SK-N-SH (cell line): ENCODE data around the gene TUBGCP3. TPM values are rescaled to one million over a fixed set of nuclear protein-coding genes. Genes with fewer than 3 reads are reported as not detected.

Experiments used
- CTCF ChIA-PET: fragments of 300-600, 350-600 bp; formaldehyde crosslinking; extraction: SDS; loops from one replicate; lab custom pipeline; 2021; lab: Yijun Ruan, JAX
- POLR2A ChIA-PET: fragments of 350-600 bp; sonication (Branson Sonifier 250); formaldehyde crosslinking; extraction: SDS; loops from one replicate; lab custom pipeline; 2020; ENCODE audit warnings: antibody characterized with exemption, inconsistent platforms; lab: Yijun Ruan, JAX
- DNase-seq: peaks from one replicate; pipeline ENCODE4 v3.0.0; 2012
- H2AFZ ChIP-seq: fragments of 200-600 bp; sonication (generic); 2 replicates; pipeline ENCODE4 v1.8.1; 2016; ENCODE audit warnings: antibody characterized with exemption, mild to moderate bottlenecking, low read depth
- H3F3A ChIP-seq: fragments of 200-600 bp; sonication (generic); replicated peaks from 2 replicates; pipeline ENCODE3; 2016; ENCODE audit warnings: antibody characterized with exemption, mild to moderate bottlenecking; ENCODE audit not compliant: insufficient read depth
- H3K27ac ChIP-seq, 2 experiments: fragments of 200-500 bp in 1 of 2; fragments of 200-600 bp in 1 of 2; sonication (Bioruptor generic) in 1 of 2; sonication (generic), shearing (Covaris generic) in 1 of 2; 2 replicates each; pipeline versions ENCODE4 v1.5.1 to v1.6.1; 2014 to 2016; ENCODE audit warnings: low read depth in 2 of 2, inconsistent platforms in 1 of 2, low read length in 1 of 2, mild to moderate bottlenecking in 1 of 2, mixed read lengths in 1 of 2
- H3K27me3 ChIP-seq: fragments of 200-600 bp; sonication (generic), shearing (Covaris generic); 2 replicates; pipeline ENCODE4 v1.6.1; 2016; ENCODE audit warnings: mixed run types; ENCODE audit not compliant: insufficient read depth
- H3K36me3 ChIP-seq, 2 experiments: fragments of 200-500 bp in 1 of 2; fragments of 200-600 bp in 1 of 2; sonication (Bioruptor generic) in 1 of 2; sonication (generic) in 1 of 2; replicated peaks in 1 of 2; 2 replicates each; pipeline versions ENCODE3 to v1.5.1; 2014 to 2016; ENCODE audit warnings: low read length in 1 of 2, mild to moderate bottlenecking in 1 of 2; ENCODE audit not compliant: insufficient read depth in 2 of 2, control insufficient read depth in 1 of 2
- H3K4me1 ChIP-seq, 2 experiments: fragments of 200-500 bp in 1 of 2; fragments of 200-600 bp in 1 of 2; sonication (Bioruptor generic) in 1 of 2; sonication (generic), shearing (Covaris generic) in 1 of 2; 2 replicates each; pipeline versions ENCODE4 v1.5.1 to v1.6.1; 2014 to 2016; ENCODE audit warnings: low read depth in 1 of 2, low read length in 1 of 2, mixed run types in 1 of 2; ENCODE audit not compliant: insufficient read depth in 2 of 2, control insufficient read depth in 1 of 2
- H3K4me2 ChIP-seq: fragments of 200-600 bp; sonication (generic), shearing (Covaris generic); 2 replicates; pipeline ENCODE4 v1.6.1; 2017; ENCODE audit warnings: mixed run types
- H3K4me3 ChIP-seq, 2 experiments: fragments of 200-500 bp in 1 of 2; fragments of 200-600 bp in 1 of 2; sonication (Bioruptor generic) in 1 of 2; sonication (generic), shearing (Covaris generic) in 1 of 2; 2 replicates each; pipeline versions ENCODE4 v1.5.1 to v1.8.1; 2014 to 2016; ENCODE audit warnings: low read depth in 2 of 2, inconsistent platforms in 1 of 2, low read length in 1 of 2, mild to moderate bottlenecking in 1 of 2, mixed read lengths in 1 of 2, moderate library complexity in 1 of 2
- H3K79me2 ChIP-seq: fragments of 200-600 bp; sonication (generic); 2 replicates; pipeline ENCODE4 v1.8.1; 2017; ENCODE audit warnings: mild to moderate bottlenecking; ENCODE audit not compliant: insufficient read depth
- H3K9ac ChIP-seq: fragments of 200-600 bp; sonication (generic); 2 replicates; pipeline ENCODE4 v1.6.1; 2017; ENCODE audit warnings: mixed run types
- H3K9me2 ChIP-seq: fragments of 200-600 bp; sonication (generic); 2 replicates; pipeline ENCODE4 v1.6.1; 2017; ENCODE audit warnings: mixed run types
- H3K9me3 ChIP-seq: fragments of 200-600 bp; sonication (generic); 2 replicates; pipeline ENCODE4 v1.6.1; 2017; ENCODE audit warnings: mixed run types, mild to moderate bottlenecking, moderate library complexity
- H4K20me1 ChIP-seq: fragments of 200-600 bp; sonication (generic); 2 replicates; pipeline ENCODE4 v1.6.1; 2017; ENCODE audit warnings: mild to moderate bottlenecking, mixed run types; ENCODE audit not compliant: insufficient read depth
- CHD2 ChIP-seq: fragments of 150-350 bp; IDR thresholded peaks from 2 replicates; pipeline ENCODE4 v1.6.1; 2018; ENCODE audit warnings: low read length; ENCODE audit not compliant: partially characterized antibody
- ELF1 ChIP-seq: IDR thresholded peaks from 2 replicates; pipeline ENCODE4 v1.4.0; 2012
- EZH2phosphoT487 ChIP-seq: fragments of 200-600 bp; sonication (generic); IDR thresholded peaks from 2 replicates; pipeline ENCODE4 v1.6.1; 2017; ENCODE audit warnings: low read depth, mixed run types, mild to moderate bottlenecking, antibody characterized with exemption, moderate library complexity, borderline replicate concordance
- FOXJ3 ChIP-seq: sonication (generic); formaldehyde crosslinking; IDR thresholded peaks from 2 replicates; pipeline ENCODE4 v1.5.1; 2020; ENCODE audit warnings: mild to moderate bottlenecking, missing genetic modification reagents
- GATA2 ChIP-seq: sonication (generic); formaldehyde crosslinking; IDR thresholded peaks from 2 replicates; pipeline ENCODE4 v1.5.0; 2020; ENCODE audit warnings: mild to moderate bottlenecking, missing genetic modification reagents
- MXI1 ChIP-seq: IDR thresholded peaks from 2 replicates; pipeline ENCODE4 v1.6.1; 2012; ENCODE audit warnings: mild to moderate bottlenecking, low read depth, low read length, improper control_type of control experiment
- NRF1 ChIP-seq: IDR thresholded peaks from 2 replicates; pipeline ENCODE4 v1.6.1; 2012; ENCODE audit warnings: low read depth, mild to moderate bottlenecking, low read length
- RAD21 ChIP-seq: IDR thresholded peaks from 2 replicates; pipeline ENCODE4 v1.6.1; 2012; ENCODE audit warnings: mild to moderate bottlenecking, low read length
- RXRA ChIP-seq: IDR thresholded peaks from 2 replicates; pipeline ENCODE4 v1.4.0; 2012; ENCODE audit warnings: low read depth, mild to moderate bottlenecking, borderline replicate concordance
- SMC3 ChIP-seq: IDR thresholded peaks from 2 replicates; pipeline ENCODE4 v1.6.1; 2012; ENCODE audit warnings: low read depth, low read length, improper control_type of control experiment
- TCF12 ChIP-seq: IDR thresholded peaks from 2 replicates; pipeline ENCODE4 v1.4.0; 2012
- YY1 ChIP-seq: IDR thresholded peaks from 2 replicates; pipeline ENCODE4 v1.4.0; 2012; ENCODE audit warnings: low read depth, mild to moderate bottlenecking
- WGBS: methylation state at CpG from one replicate; pipeline ENCODE4 v1.1.6; 2017; ENCODE audit warnings: low lambda C conversion rate; 5-methylcytosine and 5-hydroxymethylcytosine counted together
- polyA plus RNA-seq, 3 experiments: library from polyadenylated mRNA; depleted of rRNA; stranded (reverse); fragments of >200 nt; gene quantifications; 2 replicates each; pipeline ENCODE4 v1.2.3, GENCODE V29; 2012
- TF ChIP-seq, protein P1 (sequence below): IDR thresholded peaks from 2 replicates; pipeline ENCODE4; 2012
- TF ChIP-seq, protein P2 (sequence below): IDR thresholded peaks from 2 replicates; pipeline ENCODE4 v1.4.0; 2012; ENCODE audit warnings: low read depth, borderline replicate concordance

Gene TUBGCP3
- polyA plus RNA-seq, 1 of the 3 experiments (the other 2 are of a cell fraction), result 16.8 TPM

DNA sequence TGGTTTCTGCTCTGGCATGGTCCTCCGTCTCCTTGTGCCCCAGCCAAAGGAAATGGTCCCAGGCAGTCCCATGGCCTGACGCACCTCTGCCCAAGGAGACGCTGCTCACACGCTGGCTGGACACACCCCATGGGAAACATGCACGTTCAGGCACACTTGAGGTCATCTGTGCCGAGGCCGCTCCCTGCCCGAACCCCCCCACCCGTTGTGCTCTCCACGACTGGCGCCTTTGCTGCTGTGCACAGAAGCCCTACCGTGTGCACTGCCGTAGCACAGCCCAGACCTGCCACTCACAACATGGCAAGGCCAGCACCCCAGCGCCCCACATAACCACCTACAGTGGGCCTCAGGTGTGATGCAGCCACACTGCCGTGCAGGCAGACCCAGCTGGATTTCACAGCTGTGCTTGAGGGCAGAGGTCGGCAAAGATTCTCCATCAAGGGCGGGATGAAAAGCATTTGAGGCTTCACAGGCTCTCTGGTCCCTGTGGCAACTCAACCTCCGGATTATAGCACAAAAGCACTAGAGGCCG is 146.1 kb downstream of the TUBGCP3 start:
- Histone ChIP-seq H3K27me3 (peaks cover 60% of the 10 kb centered on the region), H3K9me3 (peaks cover 7% of the 10 kb centered on the region; the same call in 1 of the 2 replicates), H3K36me3 (no peaks in the 10 kb centered on the region), H4K20me1 (no peaks in the 10 kb centered on the region), H3K4me3 (no peak overlapping the region), H2AFZ (no peak overlapping the region), H3K4me2 (no peak overlapping the region), H3K9ac (no peak overlapping the region), H3K9me2 (no peaks in the 10 kb centered on the region), H3K27ac (no peak overlapping the region), H3K4me1 (no peaks in the 10 kb centered on the region; a peak in 1 of 4 replicates), H3F3A (no peaks in the 10 kb centered on the region), H3K79me2 (no peaks in the 10 kb centered on the region)
- POLR2A ChIA-PET, result no interaction called here
- TF ChIP-seq NRF1 (no peak), GATA2 (CRISPR knock-in tag) (no peak)
- 5% methylated on average over 10 of the region's 19 CpGs for WGBS
- no peak for DNase-seq
- CTCF ChIA-PET, result interaction anchor here (0.8 to 4.8 kb wide), 3 partner anchors 51 to 968 kb away, joined by 3 to 81 read pairs (median 3); no protein-coding TSS in a partner anchor

DNA sequence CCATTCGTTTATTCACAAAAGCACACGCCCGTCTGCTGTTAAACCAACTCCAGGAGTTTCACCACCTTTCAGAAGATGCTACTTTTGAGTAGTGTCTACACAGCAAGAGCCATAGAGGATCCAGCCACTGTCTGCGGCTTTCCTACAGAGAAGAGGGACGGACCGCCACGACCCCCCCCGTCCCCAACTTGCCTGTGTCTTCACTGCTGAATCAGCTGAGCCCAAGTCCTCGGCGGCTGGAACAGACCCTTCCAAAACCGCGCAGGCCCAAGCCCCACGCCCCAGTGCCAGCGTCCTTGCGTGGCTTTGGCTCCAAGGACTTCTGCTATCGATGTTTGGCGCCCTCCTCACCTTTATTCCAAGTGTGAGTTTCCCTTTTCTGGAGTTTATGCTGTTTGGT is 146.7 kb downstream of the TUBGCP3 start:
- peaks cover 55% of the 10 kb centered on the region for H3K27me3 ChIP-seq
- H3K4me3 ChIP-seq, result no peak overlapping the region
- ChIA-PET CTCF (interaction anchor here (0.9 kb wide), 1 partner anchor 52 kb away, joined by 3 read pairs; no protein-coding TSS in a partner anchor), POLR2A (no interaction called here)
- no peak overlapping the region for H2AFZ ChIP-seq
- no peak overlapping the region for H3K4me2 ChIP-seq
- no peaks in the 10 kb centered on the region for H3K9me2 ChIP-seq
- no peak for DNase-seq
- H3K9me3 ChIP-seq, result peaks cover 7% of the 10 kb centered on the region; the same call in 1 of the 2 replicates
- H3K79me2 ChIP-seq, result no peaks in the 10 kb centered on the region
- H3K9ac ChIP-seq, result no peak overlapping the region
- WGBS, result 7% methylated on average over 6 of the region's 17 CpGs
- H3K27ac ChIP-seq, result no peak overlapping the region
- H4K20me1 ChIP-seq, result no peaks in the 10 kb centered on the region
- H3F3A ChIP-seq, result no peaks in the 10 kb centered on the region
- H3K4me1 ChIP-seq, result no peaks in the 10 kb centered on the region; a peak in 1 of 4 replicates
- TF ChIP-seq YY1, result no peak
- TF ChIP-seq TCF12, result no peak
- TF ChIP-seq, protein P1, sequence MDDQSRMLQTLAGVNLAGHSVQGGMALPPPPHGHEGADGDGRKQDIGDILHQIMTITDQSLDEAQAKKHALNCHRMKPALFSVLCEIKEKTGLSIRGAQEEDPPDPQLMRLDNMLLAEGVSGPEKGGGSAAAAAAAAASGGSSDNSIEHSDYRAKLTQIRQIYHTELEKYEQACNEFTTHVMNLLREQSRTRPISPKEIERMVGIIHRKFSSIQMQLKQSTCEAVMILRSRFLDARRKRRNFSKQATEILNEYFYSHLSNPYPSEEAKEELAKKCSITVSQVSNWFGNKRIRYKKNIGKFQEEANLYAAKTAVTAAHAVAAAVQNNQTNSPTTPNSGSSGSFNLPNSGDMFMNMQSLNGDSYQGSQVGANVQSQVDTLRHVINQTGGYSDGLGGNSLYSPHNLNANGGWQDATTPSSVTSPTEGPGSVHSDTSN, result no peak
- TF ChIP-seq EZH2phosphoT487, result no peak
- no peak for TF ChIP-seq MXI1
- no peak for TF ChIP-seq FOXJ3 (CRISPR knock-in tag)
- no peak for TF ChIP-seq ELF1
- TF ChIP-seq SMC3, result no peak
- TF ChIP-seq RAD21, result no peak
- no peak for TF ChIP-seq GATA2 (CRISPR knock-in tag)
- TF ChIP-seq, protein P2, sequence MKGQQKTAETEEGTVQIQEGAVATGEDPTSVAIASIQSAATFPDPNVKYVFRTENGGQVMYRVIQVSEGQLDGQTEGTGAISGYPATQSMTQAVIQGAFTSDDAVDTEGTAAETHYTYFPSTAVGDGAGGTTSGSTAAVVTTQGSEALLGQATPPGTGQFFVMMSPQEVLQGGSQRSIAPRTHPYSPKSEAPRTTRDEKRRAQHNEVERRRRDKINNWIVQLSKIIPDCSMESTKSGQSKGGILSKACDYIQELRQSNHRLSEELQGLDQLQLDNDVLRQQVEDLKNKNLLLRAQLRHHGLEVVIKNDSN, result no peak
- TF ChIP-seq CHD2, result no peak
- TF ChIP-seq RXRA, result no peak
- TF ChIP-seq, all 33 proteins: peak for 0
- no peaks in the 10 kb centered on the region for H3K36me3 ChIP-seq
